K562 (cell line): ENCODE data around the gene MVD. TPM values are rescaled to one million over a fixed set of nuclear protein-coding genes. Genes with fewer than 3 reads are reported as not detected.

Experiments
- BACH1 ChIP-seq: fragments of 200-800 bp; sonication (Bioruptor generic); IDR thresholded peaks from 2 replicates; pipeline ENCODE4 v1.6.1; 2016; ENCODE audit warnings: missing genetic modification characterization, missing compliant biosample characterization
- BCOR ChIP-seq: fragments of 450-650 bp; IDR thresholded peaks from 2 replicates; pipeline ENCODE4 v1.6.1; 2016
- CEBPG ChIP-seq, 3 experiments: fragments of 200-800 bp in 1 of 3; sonication (Bioruptor generic) in 1 of 3; sonication (generic) in 1 of 3; formaldehyde crosslinking in 1 of 3; IDR thresholded peaks in 2 of 3; conservative IDR thresholded peaks in 1 of 3; 2 replicates each; pipeline versions ENCODE4 v1.6.1 to v1.8.0; 2016 to 2022; ENCODE audit warnings: missing compliant biosample characterization in 2 of 3, missing genetic modification characterization in 2 of 3, mild to moderate bottlenecking in 1 of 3, missing genetic modification reagents in 1 of 3
- CSDE1 ChIP-seq, 2 experiments: fragments of 450-650 bp; IDR thresholded peaks; 2 replicates each; pipeline ENCODE4 v1.6.1; 2016; ENCODE audit warnings: mild to moderate bottlenecking in 1 of 2
- DIDO1 ChIP-seq: fragments of 450-650 bp; IDR thresholded peaks from 2 replicates; pipeline ENCODE4 v1.6.1; 2016; ENCODE audit warnings: low read depth, missing biosample characterization, missing genetic modification characterization
- EP300 ChIP-seq: IDR thresholded peaks from 2 replicates; pipeline ENCODE4 v1.6.1; 2012; ENCODE audit warnings: low read length, improper control_type of control experiment
- FIP1L1 ChIP-seq: fragments of 200-400 bp; formaldehyde crosslinking; IDR thresholded peaks from 2 replicates; pipeline ENCODE4 v1.6.1; 2018; ENCODE audit warnings: mild to moderate bottlenecking, low read depth, low read length; ENCODE audit not compliant: poor library complexity, severe bottlenecking
- HDAC1 ChIP-seq, 2 experiments: fragments of 450-650 bp; IDR thresholded peaks; 2 replicates each; pipeline ENCODE4 v1.6.1; 2016 to 2017; ENCODE audit warnings: inconsistent platforms in 1 of 2, mild to moderate bottlenecking in 1 of 2, moderate library complexity in 1 of 2
- LEF1 ChIP-seq: fragments of 450-650 bp; IDR thresholded peaks from 2 replicates; pipeline ENCODE4 v1.6.1; 2016; ENCODE audit warnings: mild to moderate bottlenecking
- POLR2AphosphoS5 ChIP-seq: IDR thresholded peaks from 2 replicates; pipeline ENCODE4 v1.6.1; 2011; ENCODE audit warnings: mild to moderate bottlenecking, low read depth, low read length, moderate library complexity; ENCODE audit not compliant: control insufficient read depth, insufficient read depth
- PRPF4 ChIP-seq: fragments of 200-400 bp; formaldehyde crosslinking; IDR thresholded peaks from one replicate; pipeline ENCODE4 v1.6.1; 2017; ENCODE audit warnings: low read length, low read depth, mild to moderate bottlenecking; ENCODE audit not compliant: insufficient read depth, poor library complexity, severe bottlenecking
- TFAP4 ChIP-seq: sonication (generic); formaldehyde crosslinking; IDR thresholded peaks from 2 replicates; pipeline ENCODE4 v1.8.0; 2022; ENCODE audit warnings: missing genetic modification reagents, mild to moderate bottlenecking, moderate library complexity, borderline replicate concordance
- ZFP30 ChIP-seq: fragments of 250-450 bp; sonication (Bioruptor Pico); IDR thresholded peaks from 2 replicates; pipeline ENCODE4 v1.8.0; 2022; ENCODE audit warnings: moderate library complexity, mild to moderate bottlenecking, inconsistent platforms, borderline replicate concordance
- ZNF395 ChIP-seq: fragments of 200-800 bp; sonication (Bioruptor generic); IDR thresholded peaks from 2 replicates; pipeline ENCODE4 v1.6.1; 2017; ENCODE audit warnings: missing genetic modification characterization, missing compliant biosample characterization
- ZNF707 ChIP-seq: fragments of 250-450 bp; sonication (Bioruptor Pico); conservative IDR thresholded peaks from 2 replicates; pipeline ENCODE4 v1.8.0; 2022; ENCODE audit warnings: inconsistent platforms, mild to moderate bottlenecking, moderate library complexity
- ZNF778 ChIP-seq: fragments of 450-650 bp; formaldehyde crosslinking; IDR thresholded peaks from 2 replicates; pipeline ENCODE4 v1.4.0; 2020; ENCODE audit warnings: mild to moderate bottlenecking, moderate library complexity
- polyA plus RNA-seq, 8 experiments: library from polyadenylated mRNA; depleted of rRNA in 4 of 8; stranded (reverse) in 5 of 8; unstranded in 3 of 8; fragments of >200 nt; fragmentation: Nextera tagmentation in 2 of 8; fragmentation: Illumina TruSeq in 1 of 8; extraction: Ambion mirVana in 2 of 8; extraction: Trizol in 1 of 8; gene quantifications; 2 replicates each; pipeline versions ENCODE4 v1.2.1 to v1.2.3, GENCODE V29; 2011 to 2014; ENCODE audit warnings: inconsistent platforms in 1 of 8, missing spikeins in 1 of 8
- total RNA-seq, 7 experiments: library from RNA; depleted of rRNA in 6 of 7; stranded (reverse); fragments of >200 nt in 6 of 7; fragmentation: Illumina TruSeq in 2 of 7; extraction: Trizol in 2 of 7; gene quantifications; 2 replicates each; pipeline versions ENCODE4 v1.2.1 to v1.2.3, GENCODE V29; 2011 to 2021; ENCODE audit warnings: low replicate concordance in 1 of 7
- TF ChIP-seq, protein P1 (sequence below): fragments of 250-450 bp; sonication (Bioruptor Pico); IDR thresholded peaks from 2 replicates; pipeline ENCODE4 v1.9.0; 2021; ENCODE audit warnings: mild to moderate bottlenecking, inconsistent platforms
- TF ChIP-seq, protein P2 (sequence below): IDR thresholded peaks from 2 replicates; pipeline ENCODE4 v1.6.1; 2016; ENCODE audit warnings: missing genetic modification characterization, missing compliant biosample characterization

Gene MVD
- total and polyA plus RNA-seq, 9 of the 15 experiments (the other 6 are each of a cell fraction or from before 2014, with no cell fraction given) = 12.2 to 141 (median 45.3) TPM

DNA sequence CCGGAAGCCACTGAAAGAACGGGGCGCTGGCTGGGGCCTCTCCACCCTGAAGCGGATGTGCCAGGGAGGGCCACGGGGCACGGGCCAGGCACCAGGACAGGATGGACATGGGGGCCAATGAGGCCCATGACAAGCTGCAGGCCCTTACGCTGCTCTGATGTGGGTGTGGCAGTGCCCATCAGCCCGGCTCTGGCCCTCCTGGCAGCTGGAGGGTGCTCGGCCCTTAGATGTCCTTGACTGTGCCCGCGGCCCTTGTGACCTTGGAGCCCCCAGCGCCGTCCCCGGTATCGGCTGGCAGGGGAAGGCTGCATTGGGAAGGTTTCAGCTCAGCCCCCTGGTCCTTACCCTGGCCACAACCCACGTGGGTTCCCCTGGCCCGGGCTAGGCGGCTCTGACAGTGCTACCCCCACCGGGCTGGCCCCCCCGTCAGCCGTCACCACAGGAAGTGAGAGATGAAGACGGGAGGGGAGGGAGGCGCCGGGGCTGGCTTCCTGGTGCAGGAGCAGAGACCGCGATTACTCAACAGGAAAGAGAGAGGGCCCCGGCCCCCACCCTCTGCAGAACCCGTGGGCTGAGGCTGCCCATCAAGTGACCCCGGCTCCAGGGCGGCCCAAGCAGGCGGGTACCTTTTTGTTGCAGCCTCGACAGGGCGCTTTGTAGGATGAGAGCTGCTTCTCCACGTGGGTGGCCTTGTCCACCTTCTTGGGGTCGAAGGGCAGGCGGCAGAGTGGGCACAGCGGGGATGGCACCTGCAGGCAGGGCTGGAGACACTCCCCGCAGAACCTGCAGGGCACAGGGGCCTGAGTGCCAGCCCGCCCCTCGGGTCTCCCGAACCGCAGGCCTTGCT is 38.0 kb upstream of the MVD start (continued):
- TF ChIP-seq, protein P1, sequence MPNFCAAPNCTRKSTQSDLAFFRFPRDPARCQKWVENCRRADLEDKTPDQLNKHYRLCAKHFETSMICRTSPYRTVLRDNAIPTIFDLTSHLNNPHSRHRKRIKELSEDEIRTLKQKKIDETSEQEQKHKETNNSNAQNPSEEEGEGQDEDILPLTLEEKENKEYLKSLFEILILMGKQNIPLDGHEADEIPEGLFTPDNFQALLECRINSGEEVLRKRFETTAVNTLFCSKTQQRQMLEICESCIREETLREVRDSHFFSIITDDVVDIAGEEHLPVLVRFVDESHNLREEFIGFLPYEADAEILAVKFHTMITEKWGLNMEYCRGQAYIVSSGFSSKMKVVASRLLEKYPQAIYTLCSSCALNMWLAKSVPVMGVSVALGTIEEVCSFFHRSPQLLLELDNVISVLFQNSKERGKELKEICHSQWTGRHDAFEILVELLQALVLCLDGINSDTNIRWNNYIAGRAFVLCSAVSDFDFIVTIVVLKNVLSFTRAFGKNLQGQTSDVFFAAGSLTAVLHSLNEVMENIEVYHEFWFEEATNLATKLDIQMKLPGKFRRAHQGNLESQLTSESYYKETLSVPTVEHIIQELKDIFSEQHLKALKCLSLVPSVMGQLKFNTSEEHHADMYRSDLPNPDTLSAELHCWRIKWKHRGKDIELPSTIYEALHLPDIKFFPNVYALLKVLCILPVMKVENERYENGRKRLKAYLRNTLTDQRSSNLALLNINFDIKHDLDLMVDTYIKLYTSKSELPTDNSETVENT = no peak
- TF ChIP-seq BCOR (no peak), POLR2AphosphoS5 (no peak), FIP1L1 (peak; percentile 80), ZNF778 (CRISPR knock-in tag) (no peak), PRPF4 (no peak), LEF1 (no peak), BACH1 (tag) (no peak), EP300 (peak; percentile 27; the same call in 1 of the 2 replicates), HDAC1 (IDR thresholded peaks at IDR 0.05) (0 out of 4 replicates have a peak, but pooled peaks of 1 of the 2 experiments have one; percentile 28), ZNF395 (no peak), TFAP4 (peak; percentile 62; the same call in 1 of the 2 replicates), ZFP30 (CRISPR knock-in tag) (no peak), ZNF707 (no peak), CSDE1 (IDR thresholded peaks at IDR 0.05) (no peak), DIDO1 (no peak), CEBPG (CRISPR knock-in tag; IDR thresholded peaks at IDR 0.05) (peak; percentile 77; the same call in 1 of the 2 replicates), CEBPG (tag; conservative IDR thresholded peaks at IDR 0.05 in 1 of 2, IDR thresholded peaks at IDR 0.05 in 1 of 2) (peak in 1 of 2 experiments; percentile 68; a peak in 1 of 4 replicates)
- TF ChIP-seq, protein P2, sequence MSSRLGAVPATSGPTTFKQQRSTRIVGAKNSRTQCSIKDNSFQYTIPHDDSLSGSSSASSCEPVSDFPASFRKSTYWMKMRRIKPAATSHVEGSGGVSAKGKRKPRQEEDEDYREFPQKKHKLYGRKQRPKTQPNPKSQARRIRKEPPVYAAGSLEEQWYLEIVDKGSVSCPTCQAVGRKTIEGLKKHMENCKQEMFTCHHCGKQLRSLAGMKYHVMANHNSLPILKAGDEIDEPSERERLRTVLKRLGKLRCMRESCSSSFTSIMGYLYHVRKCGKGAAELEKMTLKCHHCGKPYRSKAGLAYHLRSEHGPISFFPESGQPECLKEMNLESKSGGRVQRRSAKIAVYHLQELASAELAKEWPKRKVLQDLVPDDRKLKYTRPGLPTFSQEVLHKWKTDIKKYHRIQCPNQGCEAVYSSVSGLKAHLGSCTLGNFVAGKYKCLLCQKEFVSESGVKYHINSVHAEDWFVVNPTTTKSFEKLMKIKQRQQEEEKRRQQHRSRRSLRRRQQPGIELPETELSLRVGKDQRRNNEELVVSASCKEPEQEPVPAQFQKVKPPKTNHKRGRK (tag) = no peak
